NCI-H748 treated with DMSO at 0.1 percent for 48 hours (cell line): ENCODE results near the gene UQCR10.
A peak's percentile ranks its signal among the peaks of the same experiment; 100 is the strongest.

Experiments
- DNase-seq: peaks from one replicate; lab custom pipeline; 2025; lab: John Stamatoyannopoulos, UW

The UQCR10 gene

GRCh38 chr22:29767171-29768051 is at the start of gene UQCR10:
Gene UQCR10 (plus strand): TSS chr22:29767369. CDS start chr22:29767399, 30 bp downstream.
- peak; percentile 85 for DNase-seq

- no peak for DNase-seq
Observed at GRCh38 chr22:29717789-29718188, 49.4 kb upstream of the UQCR10 start.

GRCh38 chr22:29718949-29719898 is 47.9 kb upstream of the UQCR10 start:
- DNase-seq = no peak

- no peak for DNase-seq
Observed at GRCh38 chr22:29719899-29720645, 47.1 kb upstream of the UQCR10 start, which contains the start of gene CABP7. Gene CABP7 (plus strand): TSS chr22:29720003. CDS start chr22:29720425, 422 bp downstream.

- DNase-seq = no peak
Observed at GRCh38 chr22:29720811-29721323, 46.3 kb upstream of the UQCR10 start.

GRCh38 chr22:29722151-29722550 is 45.0 kb upstream of the UQCR10 start:
- DNase-seq = no peak

GRCh38 chr22:29722587-29722986 is 44.6 kb upstream of the UQCR10 start:
- DNase-seq = no peak

- no peak for DNase-seq
Observed at GRCh38 chr22:29723766-29724165, 43.4 kb upstream of the UQCR10 start.

GRCh38 chr22:29724843-29725242 is 42.3 kb upstream of the UQCR10 start:
- no peak for DNase-seq

GRCh38 chr22:29726106-29726505 is 41.1 kb upstream of the UQCR10 start:
- no peak for DNase-seq

- no peak for DNase-seq
Observed at GRCh38 chr22:29726512-29727130, 40.5 kb upstream of the UQCR10 start.

GRCh38 chr22:29727131-29727523 is 40.0 kb upstream of the UQCR10 start:
- DNase-seq = no peak

- no peak for DNase-seq
Observed at GRCh38 chr22:29729161-29729560, 38.0 kb upstream of the UQCR10 start.

- no peak for DNase-seq
Observed at GRCh38 chr22:29731058-29731850, 35.9 kb upstream of the UQCR10 start.

GRCh38 chr22:29732883-29733282 is 34.3 kb upstream of the UQCR10 start:
- no peak for DNase-seq

GRCh38 chr22:29733362-29734201 is 33.6 kb upstream of the UQCR10 start:
- no peak for DNase-seq

- DNase-seq = no peak
Observed at GRCh38 chr22:29734406-29734805, 32.8 kb upstream of the UQCR10 start.

- DNase-seq = no peak
Observed at GRCh38 chr22:29734838-29735237, 32.3 kb upstream of the UQCR10 start.

- DNase-seq = no peak
Observed at GRCh38 chr22:29735416-29735815, 31.8 kb upstream of the UQCR10 start.
